Activated CD4-positive, alpha-beta T cell treated with anti-CD3 and anti-CD28 coated beads for 4 hours (primary cell): ENCODE results near the gene DYNC2H1.

ENCODE experiments used
- DNase-seq, 2 donors: peaks; one replicate each; pipeline ENCODE4 v3.0.0-alpha.2; 2020

DYNC2H1 gene

DNA sequence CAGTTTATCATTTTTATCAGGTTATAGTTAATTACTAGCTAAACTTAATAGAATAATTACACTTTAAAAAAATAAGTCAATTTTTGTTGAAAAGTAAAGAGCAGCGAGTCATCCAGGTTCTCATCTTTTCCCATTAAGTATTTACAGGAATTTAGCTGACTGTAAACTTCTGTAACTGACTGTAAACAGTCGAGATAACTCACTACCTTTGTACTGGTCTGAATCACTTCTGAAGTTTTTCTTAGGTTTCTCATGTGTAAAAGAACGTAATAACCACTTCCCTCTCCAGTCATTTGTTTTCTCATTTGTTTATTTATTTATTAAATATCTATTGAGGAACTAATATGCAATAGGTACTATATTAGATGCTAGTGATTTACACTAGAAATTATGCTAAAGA lies 270.8 kb downstream of the DYNC2H1 start:
- no peak for DNase-seq

DNA sequence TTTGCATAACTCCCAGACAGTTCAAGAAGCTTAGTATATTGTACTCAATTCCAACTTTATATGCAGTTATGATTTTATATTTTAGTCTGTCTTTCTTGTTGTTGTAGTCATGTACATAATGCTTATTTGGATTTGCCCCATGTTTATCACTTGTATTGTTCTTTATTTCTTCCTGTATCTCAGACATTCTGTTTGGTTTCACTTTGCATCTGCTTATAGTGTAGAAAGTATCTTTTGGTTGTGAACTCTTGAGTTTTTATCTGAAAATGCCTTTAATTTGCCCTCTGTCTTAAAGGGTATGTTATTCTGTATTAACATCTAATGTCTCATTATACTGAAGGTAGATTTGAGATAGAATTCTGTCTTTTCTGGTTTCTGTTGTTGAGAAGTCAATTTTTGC lies 275.4 kb downstream of the DYNC2H1 start:
- DNase-seq = no peak

DNA sequence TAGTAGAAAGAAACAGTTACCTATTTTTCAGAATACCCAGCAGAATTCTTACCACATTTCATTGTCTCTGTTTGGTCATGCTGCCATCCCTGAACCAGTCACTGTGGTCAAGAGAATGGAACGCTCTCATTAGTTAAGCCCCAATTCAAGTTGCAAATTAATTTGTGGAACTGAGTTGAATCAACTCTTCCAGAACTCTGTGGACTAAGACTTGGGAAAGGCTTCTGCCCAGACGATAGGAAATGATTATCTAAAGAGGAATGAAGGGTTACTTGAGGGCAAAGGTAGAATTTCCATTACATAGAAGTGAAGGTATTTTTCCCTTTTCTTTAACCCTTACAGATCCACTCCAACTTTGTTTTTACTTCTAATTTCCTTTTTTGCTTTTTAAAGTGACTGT lies 286.4 kb downstream of the DYNC2H1 start:
- no peak for DNase-seq

DNA sequence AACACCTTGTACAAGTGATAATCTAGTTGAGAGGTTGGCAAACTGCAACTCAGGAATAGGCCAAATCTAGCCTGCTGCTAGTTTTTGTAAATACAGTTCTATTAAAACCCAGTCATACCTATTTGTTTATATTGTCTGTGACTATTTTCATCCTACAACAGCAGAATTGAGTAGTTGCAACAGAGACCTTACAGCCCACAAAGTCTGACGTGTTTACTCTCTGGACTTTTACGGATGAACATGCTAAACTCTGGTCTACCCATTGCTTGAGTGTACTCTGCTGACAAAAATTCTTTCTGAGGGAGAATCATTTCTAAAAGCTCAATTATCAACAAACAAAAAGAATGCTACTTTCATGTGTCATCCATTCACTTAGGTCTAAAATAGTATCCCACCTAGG lies 287.0 kb downstream of the DYNC2H1 start:
- no peak for DNase-seq

DNA sequence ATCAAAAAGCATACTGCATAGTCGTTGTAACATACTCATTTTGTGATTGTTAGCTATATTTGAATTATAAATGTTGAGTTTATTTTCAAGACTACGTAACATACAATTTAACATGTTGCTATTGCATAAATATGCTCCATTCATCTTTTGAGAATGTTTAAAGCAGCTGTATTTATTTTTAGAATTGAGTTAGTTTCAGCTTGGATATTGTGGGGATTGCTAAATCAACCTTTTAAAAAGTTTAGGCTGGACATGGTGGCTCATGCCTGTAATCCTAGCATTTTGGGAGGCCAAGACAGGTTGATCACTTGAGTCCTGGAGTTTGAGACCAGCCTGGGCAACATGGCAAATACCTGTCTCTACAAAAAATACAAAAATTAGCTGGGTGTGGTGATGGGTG lies 288.1 kb downstream of the DYNC2H1 start:
- no peak for DNase-seq

DNA sequence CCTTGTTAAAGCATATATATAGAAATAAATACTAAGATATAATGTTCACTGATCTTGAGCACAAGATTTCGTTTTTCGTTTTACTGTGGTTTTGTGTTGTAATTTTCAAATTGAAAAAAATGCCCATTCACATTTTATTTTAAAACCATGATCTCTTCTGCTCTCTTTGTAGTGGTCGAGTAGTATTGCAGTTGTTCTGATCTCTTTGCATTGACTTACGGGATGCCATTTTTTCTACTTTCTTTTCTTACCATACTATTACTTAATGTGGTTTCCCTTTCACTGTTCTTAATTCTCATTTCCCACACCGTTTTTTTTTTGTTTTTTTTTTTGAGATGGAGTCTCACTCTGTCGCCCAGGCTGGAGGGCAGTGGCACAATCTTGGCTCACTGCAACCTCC lies 289.6 kb downstream of the DYNC2H1 start:
- DNase-seq = no peak

DNA sequence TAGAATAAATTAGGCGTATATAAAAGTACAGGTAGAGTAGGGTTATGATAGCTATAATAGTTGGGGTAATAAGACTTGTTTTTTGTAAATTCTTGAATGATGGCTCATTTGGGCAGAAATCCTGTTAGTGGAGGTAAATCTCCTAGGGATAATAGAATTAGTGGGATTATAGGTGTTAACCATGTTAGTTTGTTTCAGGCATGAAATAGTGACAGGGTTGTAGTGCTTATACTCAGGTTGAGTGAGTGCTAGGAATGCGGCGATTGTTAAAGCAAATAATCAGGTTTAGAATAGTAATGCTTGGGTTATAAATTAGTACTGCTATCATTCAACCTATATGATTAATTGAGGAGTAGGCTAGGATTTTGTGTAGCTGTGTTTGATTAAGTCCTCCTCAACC lies 297.1 kb downstream of the DYNC2H1 start:
- no peak for DNase-seq

DNA sequence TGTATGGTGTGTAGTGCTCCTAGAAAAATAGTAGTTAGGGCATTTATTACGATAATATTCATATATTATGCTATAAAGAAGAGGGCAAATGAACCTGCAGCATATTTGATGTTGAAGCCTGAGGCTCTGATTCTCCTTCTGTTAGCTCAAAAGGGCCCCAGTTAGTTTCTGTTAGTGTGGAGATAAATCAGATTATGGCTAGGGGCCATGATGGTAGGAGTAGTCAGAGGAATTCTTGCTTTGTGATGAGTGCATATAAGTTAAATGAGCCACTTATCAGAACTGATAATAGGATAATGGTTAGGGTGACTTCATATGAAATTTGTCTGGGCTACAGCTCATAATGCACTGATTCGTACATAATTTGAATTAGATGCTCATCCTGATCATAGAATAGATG lies 298.4 kb downstream of the DYNC2H1 start:
- no peak for DNase-seq

DNA sequence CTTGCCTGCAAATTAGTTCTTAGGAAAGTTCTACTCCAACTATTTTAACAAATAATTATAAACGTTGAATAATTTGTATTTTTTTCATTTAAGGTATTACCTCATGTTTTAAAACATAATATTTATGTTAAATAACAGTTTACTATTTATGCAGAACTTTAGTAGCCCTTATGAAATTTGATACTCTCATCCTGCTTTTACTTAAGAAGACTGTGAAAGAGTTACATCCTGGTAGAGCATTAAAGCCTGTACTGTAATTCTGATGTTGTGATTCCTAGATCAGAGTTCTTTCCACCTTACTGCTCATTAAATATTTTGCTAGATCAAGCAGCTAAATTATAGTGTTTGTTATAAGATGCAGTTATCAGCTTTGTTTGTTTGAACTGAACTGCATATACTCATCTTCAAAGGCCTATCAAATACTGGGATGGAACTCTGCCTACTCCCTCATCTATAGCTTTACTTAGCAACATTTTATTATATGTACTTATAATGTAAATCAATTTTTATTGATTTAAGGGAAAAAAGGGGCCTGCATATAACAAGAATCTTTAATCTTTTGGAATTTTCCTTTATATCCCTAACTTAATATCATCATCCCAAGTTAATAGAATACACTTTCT lies 304.2 kb downstream of the DYNC2H1 start:
- no peak for DNase-seq

DNA sequence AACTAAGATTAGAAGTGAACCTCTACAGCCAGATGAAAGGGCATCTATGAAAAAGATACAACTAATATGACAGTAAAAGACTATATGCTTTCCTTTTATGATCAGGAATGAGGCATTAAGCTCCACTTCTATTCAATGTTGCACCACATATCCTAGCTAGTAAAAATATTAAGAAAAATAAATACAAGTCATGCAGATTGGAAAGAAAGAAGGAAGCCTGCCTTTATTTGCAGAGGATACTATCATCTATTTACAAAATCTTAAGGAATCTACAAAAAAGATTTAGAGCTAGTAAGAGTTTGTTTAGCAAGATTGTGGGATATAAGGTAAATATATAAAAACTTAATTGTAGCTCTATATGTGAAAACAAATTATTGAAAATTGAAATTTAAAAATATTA lies 308.8 kb downstream of the DYNC2H1 start:
- no peak for DNase-seq

DNA sequence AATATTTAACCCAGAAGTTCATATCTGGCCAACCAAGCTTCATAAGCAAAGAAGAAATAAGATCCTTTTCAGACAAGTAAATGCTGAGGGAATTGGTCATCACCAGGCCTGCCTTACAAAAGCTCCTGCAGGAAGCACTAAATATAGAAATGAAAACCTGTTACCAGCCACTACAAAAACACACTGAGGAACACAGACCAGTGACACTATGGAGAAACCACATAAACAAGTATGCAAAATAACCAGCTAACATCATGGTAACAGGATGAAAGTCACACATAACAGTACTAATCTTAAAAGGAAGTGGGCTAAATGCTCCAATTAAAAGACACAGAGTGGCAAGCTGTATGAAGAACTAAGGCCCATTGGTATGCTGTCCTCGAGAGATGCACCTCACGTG lies 311.4 kb downstream of the DYNC2H1 start:
- no peak for DNase-seq

DNA sequence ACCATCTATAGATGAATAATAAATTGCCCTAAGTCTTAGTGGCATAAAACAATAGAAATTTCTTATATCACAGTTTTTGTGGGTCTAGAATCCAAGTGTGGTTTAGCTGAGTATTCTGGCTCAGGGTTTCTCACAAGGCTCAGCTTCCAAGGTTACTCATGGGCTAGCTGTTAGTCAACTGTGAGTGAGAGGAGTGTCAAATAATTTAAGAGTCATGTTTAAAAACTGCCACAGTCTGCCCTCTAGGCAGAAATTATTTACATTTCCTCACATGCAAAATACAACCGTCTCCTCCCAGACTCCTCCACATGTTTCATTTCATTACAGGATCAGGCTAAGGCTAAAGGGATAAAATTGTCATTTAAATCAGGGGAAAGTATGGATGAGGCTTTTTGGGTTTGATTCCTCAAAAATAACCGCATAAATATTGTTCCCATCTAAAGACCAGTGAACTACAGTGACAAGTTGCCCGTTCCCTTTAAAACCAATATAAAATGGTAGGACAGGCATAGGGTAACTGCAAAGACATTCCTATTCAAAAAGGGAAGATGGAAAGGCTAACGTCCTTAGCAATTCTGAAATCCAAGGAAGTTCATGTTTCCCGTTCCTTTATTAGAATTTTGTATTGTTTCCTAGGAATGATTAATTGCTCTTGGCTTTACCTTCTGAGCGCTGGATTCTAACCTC lies 324.3 kb downstream of the DYNC2H1 start:
- DNase-seq = no peak

DNA sequence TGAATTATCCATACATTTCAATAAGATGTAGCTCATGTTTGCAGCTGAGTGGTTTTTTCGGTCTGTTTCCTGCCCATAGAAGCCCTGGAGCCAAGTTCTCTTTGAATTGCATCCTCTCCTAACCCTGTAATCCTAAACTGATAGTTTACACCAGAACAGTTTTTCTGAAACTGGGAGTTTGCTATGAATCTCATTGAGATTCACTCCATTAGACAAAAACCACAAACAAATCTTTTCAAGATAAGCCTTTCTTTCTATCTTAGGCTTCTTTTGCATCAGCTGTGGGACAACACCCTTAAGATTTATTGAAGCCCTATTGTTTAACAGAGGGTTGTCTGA lies 324.8 kb downstream of the DYNC2H1 start:
- DNase-seq = no peak

DNA sequence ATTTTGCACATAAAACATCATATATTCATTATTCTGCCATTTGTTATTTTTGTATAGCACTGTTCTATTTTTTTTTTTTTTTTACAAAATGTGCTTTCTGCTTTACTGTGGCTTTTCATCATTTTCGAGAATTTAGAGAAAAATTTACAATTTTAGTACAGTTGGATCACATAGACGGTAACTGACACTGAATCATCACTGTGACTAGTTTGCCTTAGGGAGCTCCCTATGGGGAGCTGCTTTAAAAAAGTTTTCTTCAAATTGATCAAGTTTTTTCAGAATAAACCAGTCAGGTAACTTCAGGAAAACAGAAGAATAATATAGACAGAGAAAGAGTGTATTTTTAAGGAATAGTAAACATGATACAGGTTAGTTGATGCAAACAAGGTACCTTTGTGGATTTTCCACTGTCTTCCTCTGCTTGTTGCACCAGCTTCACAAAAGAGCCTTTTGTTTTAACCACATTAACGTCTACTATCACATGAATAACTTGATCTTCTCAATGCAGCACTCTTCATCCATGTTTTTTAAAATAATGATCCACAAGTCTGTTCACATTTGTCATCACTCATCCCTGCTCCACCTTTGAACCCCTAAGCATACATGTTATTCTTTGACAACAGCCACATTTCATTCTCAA lies 327.0 kb downstream of the DYNC2H1 start:
- DNase-seq = no peak

DNA sequence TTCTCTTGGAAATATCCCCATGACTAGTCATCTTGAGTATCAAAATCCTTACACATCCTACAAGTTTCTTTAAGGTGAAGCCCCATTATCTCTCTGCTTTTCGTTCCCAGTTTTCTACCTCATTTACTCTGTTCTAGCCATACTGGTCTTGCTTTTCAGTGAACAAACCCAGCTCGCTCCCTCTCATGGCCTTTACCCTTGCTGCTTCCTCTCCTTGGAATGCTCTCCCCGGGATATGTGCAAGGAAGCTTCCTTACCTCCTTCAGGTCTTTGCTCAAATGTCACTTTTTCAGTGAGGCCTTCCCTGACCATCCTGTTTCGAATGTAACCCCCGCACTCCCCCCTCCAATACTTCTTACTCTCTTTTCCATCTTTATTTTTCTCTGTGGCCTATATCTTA lies 331.8 kb downstream of the DYNC2H1 start:
- DNase-seq = no peak

DNA sequence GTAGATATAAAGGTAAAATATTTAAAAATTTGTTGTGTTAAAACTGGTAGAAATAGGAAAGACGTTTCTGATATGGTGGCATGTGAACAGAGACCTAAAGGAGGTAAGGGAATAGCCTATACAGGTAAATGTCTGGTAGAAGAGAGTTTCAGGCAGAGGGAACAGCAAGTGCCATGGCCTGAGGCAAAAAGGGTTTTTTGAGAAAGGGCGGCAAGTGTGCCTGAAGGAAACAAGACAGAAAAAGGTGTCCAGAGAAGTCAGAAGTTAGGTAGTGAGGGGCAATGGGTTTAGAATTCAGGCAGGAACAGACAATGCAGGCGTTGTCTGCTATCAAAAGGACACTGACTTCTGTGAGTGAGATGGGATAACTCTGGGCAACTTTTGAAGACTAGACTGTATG lies 339.7 kb downstream of the DYNC2H1 start:
- no peak for DNase-seq

DNA sequence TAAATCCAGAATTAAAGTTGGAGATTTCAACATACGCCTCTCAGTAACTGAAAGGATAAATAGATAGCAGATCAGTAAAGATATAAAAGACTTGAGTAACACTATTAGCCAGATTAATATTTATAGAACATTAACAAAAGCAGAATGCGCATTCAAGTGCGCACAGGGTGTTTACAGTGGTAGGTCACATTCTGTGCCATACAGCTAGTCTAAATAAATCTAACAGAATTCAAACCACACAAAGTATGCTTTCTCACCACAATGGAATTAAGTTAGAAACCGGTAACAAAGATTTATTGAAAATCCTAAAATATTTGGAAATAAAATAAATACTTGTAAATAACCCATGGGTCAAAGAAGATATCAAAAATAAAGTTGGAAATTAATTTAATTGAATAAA lies 341.0 kb downstream of the DYNC2H1 start:
- DNase-seq = no peak

DNA sequence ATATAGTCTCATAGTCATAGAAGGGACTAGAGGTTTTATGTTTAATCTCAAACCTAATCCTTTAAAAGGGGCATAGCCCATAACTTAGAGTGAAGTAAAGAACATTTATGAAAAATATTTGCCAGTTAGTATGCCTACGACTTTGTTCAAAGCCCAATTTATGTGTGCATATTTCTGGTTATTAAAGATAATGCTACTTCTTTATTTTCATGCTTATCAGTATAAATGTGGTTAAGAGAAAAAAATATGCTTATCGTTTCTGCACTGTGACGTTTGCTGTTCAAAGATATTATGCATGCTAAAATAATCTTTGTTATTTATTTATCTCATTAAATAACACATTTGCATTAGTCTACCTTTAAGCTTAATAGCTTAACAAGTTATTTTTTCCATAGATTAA lies 343.9 kb downstream of the DYNC2H1 start:
- DNase-seq = no peak

DNA sequence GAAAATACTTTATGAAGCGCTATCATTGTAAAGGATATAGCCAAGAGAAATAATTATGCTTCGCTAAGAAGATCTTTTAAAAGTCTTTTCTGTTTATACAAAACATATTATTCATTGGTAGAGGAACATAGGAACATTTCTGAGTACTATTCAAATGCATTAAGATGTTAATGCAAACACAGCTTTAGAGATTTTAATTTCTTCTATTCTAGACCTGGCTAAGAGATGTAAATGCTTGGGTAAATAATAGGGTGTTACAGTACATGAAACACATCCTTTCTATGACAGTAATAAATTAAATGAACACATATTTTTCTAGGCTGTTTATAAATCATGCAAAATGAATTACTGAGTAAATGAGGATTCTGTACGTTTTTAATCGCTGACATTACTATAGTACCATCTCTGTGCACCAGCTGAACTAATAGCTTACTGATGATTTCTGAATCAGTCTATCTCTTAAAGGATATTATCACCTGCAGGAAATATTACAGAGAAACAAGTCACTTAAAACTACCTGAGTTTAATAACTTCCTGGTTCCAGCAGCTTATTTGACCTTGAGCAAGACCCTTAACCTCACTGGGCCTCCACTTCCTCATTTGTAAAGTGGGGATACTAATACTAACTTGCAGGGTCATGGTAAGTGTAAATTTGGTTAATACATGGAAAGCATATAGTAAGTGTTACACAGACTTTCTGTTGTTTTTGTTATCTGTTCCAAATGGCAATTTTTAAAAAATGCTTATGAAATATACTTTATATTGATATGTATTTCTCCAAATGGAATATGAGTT lies 344.9 kb downstream of the DYNC2H1 start:
- DNase-seq = no peak

DNA sequence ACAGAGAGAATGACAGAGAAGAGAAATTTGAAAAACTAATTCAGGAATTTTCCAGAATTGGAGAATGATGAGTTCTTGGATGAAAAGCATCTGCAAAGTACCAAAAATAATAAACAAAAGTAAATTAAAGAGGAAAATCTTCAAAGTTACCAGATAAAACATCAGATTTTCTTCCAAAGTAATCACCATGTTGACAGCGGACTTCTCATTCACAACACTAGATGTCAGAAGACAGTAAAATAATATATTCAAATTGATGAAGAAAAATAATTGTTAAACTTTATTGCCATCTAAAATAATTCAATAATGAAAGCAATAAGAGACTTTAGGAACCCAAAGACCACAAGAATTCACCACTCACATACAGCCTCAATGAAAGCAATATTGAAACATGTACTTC lies 355.2 kb downstream of the DYNC2H1 start:
- no peak for DNase-seq

DNA sequence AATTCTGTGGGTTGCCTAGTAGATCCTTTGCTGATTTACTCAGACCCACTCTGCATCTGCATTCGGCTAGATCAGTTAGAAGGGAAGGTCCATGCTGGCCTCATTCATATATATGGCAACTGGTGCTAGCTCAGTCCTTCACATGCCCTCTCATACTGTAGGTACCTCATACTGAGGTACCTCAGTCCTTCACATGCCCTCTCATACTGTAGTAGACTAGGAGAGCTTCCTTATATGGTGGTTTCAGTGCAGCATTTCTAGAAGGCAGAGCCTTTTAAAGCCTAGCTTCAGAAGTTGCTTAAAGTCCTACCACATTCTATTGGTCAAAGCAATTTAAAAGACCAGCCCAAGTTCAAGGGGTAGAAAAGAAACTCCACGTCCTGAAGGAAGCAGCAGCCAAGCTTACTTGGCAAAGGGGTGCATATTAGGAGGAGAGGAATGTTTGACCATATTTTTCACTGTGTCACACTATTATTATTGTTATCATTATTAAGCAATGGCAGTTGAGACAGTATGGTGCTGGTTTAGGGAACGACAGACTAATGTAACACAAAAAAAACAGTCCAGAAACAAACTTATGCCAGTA lies 356.4 kb downstream of the DYNC2H1 start:
- no peak for DNase-seq

DNA sequence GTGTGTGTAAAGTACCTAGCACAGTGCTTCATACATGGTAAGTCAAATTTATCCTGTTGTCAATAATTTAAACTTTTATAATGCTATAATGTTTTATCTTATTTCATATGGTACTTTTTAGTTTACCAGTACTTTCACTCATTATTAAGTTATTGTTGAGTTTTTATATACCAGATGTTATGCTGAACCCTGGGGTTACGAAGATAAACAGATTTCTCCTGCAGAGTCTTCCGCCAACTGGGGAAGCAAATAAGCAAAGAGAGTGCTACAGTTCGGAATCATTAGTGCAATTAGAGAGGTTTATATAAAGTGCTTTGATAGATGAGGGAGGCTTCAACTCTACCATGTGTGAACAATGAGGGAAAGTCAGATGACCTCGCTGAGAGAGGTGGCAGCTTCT lies 362.3 kb downstream of the DYNC2H1 start:
- DNase-seq = no peak

DNA sequence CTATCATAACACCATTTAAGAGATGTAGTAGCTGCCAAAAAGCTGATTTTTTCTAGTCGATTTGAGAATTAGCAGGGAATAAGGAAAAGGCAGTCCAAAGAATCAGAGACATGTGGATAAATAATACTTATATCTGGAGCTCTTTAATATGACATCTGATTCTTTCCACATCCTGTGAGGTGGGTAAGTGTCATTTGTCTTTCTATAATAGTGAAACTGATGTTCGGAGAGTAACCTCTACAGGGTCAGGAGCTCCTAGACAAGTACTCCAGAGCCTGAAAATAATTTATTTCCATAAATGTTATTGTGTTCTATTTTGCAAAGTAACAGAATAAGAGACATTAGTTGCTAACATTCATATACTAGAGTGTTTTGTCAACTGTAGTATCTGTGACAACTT lies 367.6 kb downstream of the DYNC2H1 start:
- no peak for DNase-seq

DNA sequence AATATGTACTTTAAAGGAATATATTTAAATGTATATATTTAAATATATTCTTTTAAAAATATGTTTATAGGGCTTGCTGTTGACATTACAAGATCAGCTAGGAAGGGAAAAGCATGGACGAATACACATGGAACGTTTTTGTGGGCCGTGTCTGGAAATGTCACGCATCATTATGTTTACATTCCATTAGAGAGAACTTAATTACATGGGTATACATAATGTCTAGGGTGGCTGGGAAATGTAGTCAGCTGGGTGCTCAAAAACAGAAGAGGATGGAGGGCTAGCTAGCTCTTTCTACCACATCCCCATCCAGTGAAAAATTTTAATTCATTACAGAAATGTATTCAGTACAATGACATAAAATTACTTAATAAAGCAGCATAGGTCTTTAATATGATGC lies 371.2 kb downstream of the DYNC2H1 start:
- DNase-seq = no peak
